ENCODE data around the gene EMSY. TPM values are rescaled to one million over a fixed set of nuclear protein-coding genes. Genes with fewer than 3 reads are reported as not detected.

EMSY gene
- total and polyA plus RNA-seq, 9 of the 15 experiments (the other 6 are each of a cell fraction or from before 2014, with no cell fraction given) = 12.7 to 25.4 (median 17.9) TPM

DNA sequence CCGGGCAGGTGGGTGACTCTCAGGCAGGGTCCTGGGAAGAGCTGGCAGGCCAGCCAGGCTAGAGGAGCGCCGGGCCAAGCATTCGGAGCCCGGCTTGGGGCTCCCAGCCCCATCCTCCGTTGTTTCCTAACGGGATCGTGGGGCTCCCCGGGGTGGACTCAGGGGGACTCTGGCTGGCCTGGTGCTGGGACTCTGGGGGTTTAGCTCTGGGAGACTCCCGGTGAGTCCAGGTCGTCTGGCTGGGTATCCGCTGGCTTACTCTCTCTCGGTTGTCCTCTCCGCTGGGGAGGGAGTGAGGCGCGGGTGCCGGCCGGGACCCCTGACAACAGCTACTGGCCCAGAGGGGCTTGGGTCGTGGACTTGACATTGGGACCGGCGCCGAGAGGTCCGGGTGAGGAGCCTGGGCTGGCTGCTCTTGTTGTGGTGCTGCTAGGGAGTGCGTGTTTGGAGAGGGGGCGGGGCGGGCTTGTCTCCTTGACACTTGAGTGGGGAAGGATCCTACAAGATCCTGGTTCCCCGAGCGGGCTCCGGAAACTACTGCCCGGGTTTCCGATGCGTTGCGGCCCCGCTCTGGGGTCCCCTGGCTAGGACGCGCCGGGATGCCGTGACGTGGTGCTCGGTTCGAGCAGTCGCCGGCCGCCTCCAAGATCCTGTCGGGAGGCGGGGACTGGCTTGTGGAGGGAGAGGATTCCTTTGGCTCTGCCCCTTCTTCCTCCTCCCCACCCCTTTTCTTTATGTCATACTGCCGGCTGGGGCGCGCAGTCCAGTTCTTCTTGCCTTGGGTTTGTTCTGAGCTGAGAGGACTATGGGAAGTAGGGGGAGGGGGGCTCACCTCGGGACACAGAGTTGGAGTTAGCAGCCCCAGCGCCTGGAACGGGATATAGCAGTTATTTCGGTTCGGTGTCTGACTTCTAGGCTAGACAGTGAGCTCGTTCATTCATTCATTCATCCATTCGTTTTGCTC is 585 bp downstream of the EMSY start (continued):
- TF ChIP-seq, protein P1, sequence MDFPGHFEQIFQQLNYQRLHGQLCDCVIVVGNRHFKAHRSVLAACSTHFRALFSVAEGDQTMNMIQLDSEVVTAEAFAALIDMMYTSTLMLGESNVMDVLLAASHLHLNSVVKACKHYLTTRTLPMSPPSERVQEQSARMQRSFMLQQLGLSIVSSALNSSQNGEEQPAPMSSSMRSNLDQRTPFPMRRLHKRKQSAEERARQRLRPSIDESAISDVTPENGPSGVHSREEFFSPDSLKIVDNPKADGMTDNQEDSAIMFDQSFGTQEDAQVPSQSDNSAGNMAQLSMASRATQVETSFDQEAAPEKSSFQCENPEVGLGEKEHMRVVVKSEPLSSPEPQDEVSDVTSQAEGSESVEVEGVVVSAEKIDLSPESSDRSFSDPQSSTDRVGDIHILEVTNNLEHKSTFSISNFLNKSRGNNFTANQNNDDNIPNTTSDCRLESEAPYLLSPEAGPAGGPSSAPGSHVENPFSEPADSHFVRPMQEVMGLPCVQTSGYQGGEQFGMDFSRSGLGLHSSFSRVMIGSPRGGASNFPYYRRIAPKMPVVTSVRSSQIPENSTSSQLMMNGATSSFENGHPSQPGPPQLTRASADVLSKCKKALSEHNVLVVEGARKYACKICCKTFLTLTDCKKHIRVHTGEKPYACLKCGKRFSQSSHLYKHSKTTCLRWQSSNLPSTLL (IDR thresholded peaks at IDR 0.05) = no peak
- TF ChIP-seq MAFF (IDR thresholded peaks at IDR 0.05; ENCODE audit: low read length) = no peak
- TF ChIP-seq PTBP1 (IDR thresholded peaks at IDR 0.05; ENCODE audit: low read depth, low read length) = no peak
- no peak for TF ChIP-seq NFIX (CRISPR knock-in tag; IDR thresholded peaks at IDR 0.05; ENCODE audit: low read depth)
- TF ChIP-seq, protein P2, sequence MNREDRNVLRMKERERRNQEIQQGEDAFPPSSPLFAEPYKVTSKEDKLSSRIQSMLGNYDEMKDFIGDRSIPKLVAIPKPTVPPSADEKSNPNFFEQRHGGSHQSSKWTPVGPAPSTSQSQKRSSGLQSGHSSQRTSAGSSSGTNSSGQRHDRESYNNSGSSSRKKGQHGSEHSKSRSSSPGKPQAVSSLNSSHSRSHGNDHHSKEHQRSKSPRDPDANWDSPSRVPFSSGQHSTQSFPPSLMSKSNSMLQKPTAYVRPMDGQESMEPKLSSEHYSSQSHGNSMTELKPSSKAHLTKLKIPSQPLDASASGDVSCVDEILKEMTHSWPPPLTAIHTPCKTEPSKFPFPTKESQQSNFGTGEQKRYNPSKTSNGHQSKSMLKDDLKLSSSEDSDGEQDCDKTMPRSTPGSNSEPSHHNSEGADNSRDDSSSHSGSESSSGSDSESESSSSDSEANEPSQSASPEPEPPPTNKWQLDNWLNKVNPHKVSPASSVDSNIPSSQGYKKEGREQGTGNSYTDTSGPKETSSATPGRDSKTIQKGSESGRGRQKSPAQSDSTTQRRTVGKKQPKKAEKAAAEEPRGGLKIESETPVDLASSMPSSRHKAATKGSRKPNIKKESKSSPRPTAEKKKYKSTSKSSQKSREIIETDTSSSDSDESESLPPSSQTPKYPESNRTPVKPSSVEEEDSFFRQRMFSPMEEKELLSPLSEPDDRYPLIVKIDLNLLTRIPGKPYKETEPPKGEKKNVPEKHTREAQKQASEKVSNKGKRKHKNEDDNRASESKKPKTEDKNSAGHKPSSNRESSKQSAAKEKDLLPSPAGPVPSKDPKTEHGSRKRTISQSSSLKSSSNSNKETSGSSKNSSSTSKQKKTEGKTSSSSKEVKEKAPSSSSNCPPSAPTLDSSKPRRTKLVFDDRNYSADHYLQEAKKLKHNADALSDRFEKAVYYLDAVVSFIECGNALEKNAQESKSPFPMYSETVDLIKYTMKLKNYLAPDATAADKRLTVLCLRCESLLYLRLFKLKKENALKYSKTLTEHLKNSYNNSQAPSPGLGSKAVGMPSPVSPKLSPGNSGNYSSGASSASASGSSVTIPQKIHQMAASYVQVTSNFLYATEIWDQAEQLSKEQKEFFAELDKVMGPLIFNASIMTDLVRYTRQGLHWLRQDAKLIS (CRISPR knock-in tag; IDR thresholded peaks at IDR 0.05) = peak; percentile 13; the same call in 1 of the 2 replicates
- no peak for TF ChIP-seq DACH1 (IDR thresholded peaks at IDR 0.05; ENCODE audit: partially characterized antibody)
- TF ChIP-seq HMG20A (CRISPR knock-in tag; conservative IDR thresholded peaks at IDR 0.05) = no peak
- TF ChIP-seq ATF1 (CRISPR knock-in tag; IDR thresholded peaks at IDR 0.05) = no peak
- peak; percentile 69 for TF ChIP-seq ATF1 (tag; IDR thresholded peaks at IDR 0.05)
- TF ChIP-seq, protein P3, sequence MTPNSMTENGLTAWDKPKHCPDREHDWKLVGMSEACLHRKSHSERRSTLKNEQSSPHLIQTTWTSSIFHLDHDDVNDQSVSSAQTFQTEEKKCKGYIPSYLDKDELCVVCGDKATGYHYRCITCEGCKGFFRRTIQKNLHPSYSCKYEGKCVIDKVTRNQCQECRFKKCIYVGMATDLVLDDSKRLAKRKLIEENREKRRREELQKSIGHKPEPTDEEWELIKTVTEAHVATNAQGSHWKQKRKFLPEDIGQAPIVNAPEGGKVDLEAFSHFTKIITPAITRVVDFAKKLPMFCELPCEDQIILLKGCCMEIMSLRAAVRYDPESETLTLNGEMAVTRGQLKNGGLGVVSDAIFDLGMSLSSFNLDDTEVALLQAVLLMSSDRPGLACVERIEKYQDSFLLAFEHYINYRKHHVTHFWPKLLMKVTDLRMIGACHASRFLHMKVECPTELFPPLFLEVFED (CRISPR knock-in tag; conservative IDR thresholded peaks at IDR 0.05) = no peak
- TF ChIP-seq TEAD1 (CRISPR knock-in tag; IDR thresholded peaks at IDR 0.05) = peak in 1 of 2 experiments; percentile 69; a peak in 1 of 4 replicates
- TF ChIP-seq SLC30A9 (CRISPR knock-in tag; IDR thresholded peaks at IDR 0.05) = no peak
- TF ChIP-seq, protein P4, sequence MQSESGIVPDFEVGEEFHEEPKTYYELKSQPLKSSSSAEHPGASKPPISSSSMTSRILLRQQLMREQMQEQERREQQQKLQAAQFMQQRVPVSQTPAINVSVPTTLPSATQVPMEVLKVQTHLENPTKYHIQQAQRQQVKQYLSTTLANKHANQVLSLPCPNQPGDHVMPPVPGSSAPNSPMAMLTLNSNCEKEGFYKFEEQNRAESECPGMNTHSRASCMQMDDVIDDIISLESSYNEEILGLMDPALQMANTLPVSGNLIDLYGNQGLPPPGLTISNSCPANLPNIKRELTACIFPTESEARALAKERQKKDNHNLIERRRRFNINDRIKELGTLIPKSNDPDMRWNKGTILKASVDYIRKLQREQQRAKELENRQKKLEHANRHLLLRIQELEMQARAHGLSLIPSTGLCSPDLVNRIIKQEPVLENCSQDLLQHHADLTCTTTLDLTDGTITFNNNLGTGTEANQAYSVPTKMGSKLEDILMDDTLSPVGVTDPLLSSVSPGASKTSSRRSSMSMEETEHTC (IDR thresholded peaks at IDR 0.05) = no peak
- 0 out of 2 replicates have a peak, but pooled peaks have one; percentile 56 for TF ChIP-seq ZNF232 (CRISPR knock-in tag; IDR thresholded peaks at IDR 0.05)
- TF ChIP-seq ELF2 (CRISPR knock-in tag; IDR thresholded peaks at IDR 0.05) = no peak
- TF ChIP-seq, protein P5, sequence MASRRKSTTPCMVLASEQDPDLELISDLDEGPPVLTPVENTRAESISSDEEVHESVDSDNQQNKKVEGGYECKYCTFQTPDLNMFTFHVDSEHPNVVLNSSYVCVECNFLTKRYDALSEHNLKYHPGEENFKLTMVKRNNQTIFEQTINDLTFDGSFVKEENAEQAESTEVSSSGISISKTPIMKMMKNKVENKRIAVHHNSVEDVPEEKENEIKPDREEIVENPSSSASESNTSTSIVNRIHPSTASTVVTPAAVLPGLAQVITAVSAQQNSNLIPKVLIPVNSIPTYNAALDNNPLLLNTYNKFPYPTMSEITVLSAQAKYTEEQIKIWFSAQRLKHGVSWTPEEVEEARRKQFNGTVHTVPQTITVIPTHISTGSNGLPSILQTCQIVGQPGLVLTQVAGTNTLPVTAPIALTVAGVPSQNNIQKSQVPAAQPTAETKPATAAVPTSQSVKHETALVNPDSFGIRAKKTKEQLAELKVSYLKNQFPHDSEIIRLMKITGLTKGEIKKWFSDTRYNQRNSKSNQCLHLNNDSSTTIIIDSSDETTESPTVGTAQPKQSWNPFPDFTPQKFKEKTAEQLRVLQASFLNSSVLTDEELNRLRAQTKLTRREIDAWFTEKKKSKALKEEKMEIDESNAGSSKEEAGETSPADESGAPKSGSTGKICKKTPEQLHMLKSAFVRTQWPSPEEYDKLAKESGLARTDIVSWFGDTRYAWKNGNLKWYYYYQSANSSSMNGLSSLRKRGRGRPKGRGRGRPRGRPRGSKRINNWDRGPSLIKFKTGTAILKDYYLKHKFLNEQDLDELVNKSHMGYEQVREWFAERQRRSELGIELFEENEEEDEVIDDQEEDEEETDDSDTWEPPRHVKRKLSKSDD (conservative IDR thresholded peaks at IDR 0.05; ENCODE audit: low read length) = no peak

Measured in K562 (cell line).